GM19043 (cell line): Measurements from ENCODE around the gene KLF13.
A peak's percentile ranks its signal among the peaks of the same experiment; 100 is the strongest.

Source experiments
- ATAC-seq: cut with Tn5 transposase; IDR thresholded peaks from one replicate; pipeline ENCODE4 v1.9.1; 2021; ENCODE audit warnings: low read depth; ENCODE audit not compliant: unreplicated experiment

Gene KLF13

DNA sequence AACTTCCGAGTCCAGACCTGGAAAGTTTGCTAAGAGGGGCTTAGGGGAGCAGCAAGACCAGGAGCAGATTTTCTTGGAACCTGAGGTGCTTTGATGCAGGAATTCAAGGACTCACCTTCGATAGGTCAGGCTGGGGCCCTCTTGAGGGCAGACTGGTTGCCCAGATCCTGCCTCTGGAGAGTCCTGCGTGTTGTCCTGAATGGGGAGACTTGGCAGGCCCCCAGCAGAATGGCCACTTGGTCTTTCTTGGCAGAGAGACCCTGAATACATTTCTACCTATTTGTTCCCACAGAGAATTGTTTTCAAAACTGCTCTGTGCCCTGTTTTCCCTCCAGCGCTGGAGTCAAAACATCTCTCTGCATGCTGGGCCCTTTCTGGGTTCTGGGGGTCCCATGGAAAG is 4.2 kb downstream of the KLF13 start:
- no peak for ATAC-seq

DNA sequence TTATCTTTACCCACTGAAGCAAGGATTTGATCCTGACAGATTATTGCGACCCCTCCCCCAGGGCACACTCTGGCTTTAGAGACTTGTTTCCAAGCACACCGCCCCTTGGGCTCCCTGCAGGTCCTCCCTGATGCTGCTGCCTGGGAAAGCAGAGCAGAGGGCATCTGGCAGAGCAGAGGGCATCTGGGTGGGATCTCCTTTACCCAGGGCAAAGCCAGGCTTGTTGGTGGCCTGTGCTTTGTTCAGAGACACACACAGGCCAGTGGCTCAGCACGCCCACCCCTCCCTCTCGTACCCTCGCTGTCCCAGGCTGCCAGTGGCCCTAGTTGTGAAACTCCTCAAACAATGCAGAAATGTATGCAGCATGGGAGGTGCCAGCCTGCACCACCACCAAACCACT is 4.8 kb downstream of the KLF13 start:
- ATAC-seq: no peak

DNA sequence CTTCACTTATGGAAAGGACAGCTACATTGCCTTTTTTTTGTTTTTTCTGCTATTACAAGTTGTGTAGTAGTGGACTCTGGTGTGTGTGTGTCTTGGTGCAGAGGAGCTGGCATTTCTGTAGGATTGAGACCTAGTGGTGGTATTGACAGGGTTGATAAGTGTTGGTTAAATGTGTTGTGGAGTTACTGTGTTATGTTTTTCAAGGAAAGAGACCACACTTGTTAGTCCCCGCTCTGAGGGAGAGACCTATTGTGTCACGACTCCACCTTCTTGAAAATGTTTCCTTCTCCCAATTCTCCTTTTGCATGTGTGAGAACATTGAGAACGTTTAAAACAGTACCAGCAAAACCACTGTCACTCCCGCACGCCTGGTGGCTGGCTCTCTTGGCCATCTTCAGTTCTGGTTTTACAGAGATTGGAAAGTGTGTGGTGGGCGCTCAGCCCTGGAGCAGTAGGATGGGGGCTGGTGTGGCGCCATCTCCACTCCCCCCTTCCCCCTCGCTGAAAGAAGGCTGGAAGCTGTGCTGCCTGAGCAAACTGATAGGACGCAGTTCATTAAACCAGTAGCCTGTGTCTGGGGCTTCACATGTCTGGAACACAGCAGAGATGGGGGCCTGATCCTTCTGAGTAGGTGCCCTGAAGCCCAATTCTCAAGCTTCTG is 5.5 kb downstream of the KLF13 start:
- no peak for ATAC-seq

DNA sequence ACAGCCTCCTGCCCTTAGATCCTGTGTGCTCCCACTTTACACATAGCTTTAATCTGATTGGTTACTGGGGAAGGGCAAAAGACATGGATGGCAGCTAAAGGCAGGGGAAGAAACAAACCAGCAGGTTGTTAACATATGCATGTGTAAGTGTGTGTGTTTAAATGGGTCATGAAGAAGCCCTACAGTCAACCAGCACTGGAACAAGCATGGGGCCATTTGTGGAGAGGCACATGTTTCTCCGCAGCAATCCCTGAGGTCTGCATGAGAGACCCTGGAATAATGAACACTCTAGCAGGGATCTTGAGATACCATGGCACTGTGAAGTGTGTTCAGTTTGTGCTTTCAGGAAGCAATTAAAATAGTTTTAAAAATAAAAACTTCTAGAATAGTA is 6.0 kb downstream of the KLF13 start:
- no peak for ATAC-seq

DNA sequence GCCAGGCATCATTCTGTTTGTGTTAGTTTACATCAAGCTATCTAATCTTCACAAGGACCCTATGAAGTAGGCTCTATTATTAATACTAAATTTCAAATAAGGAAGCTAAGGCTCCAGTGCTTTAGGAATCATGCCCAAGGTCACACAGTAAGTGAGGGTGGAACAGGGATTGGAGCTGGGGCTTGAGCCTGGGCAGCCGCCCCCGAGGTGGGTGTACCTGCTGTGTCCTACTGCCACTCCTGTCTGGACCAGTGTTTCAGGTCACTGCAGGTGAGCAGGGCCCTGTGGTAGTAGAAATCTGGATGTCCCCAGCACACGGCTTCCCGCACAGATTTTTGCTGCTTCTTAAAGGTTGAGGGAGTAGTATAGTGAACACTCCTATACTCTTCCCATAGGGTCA is 6.5 kb downstream of the KLF13 start:
- no peak for ATAC-seq

DNA sequence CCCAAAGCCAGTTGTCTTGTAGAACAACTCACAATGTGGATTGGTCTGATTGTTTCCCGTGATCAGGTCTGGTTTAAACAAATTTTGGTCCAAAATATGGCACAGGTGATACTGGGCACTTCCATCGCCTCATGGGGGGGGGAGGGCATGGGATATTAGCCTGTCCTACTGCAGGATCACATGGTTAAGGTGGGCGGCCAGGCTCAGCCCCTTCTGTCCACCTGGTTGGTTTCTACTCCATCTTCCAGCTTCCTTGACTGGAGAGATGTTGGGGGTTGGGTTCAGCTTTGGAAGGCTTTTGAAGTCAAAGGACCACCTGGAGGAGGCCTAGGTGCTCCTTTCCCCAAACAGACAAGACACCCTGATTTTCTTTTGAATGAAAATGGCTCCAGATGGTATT is 7.2 kb downstream of the KLF13 start:
- no peak for ATAC-seq

DNA sequence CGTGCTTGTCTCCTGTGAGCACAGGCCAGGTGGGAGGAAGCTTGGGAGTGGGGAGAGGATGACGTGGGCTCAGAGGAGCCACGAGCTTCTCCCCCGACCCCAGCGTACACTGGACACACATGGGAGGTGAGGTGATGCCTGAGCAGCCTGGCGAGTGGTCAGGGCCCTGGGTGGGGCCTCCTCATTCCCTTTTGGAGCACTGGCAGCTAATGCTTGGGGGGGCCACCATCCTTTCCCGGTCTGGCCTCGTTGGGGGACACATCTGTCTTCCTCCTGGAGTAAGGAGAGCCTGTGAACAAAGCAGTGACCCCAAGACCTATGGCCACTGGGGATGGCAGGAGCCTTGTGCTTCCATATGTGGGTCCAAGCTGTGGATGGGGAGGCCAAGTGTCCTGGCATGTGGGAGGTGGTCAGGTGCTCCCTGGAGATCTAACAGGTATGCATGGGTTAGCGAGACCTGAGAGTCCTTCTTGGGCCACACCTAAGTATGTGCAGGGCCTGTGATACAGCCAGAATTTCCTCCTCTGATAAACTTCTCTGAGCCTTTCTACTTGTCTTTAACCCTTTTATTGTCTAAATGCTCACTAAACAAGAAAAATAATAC is 9.5 kb downstream of the KLF13 start:
- no peak for ATAC-seq

DNA sequence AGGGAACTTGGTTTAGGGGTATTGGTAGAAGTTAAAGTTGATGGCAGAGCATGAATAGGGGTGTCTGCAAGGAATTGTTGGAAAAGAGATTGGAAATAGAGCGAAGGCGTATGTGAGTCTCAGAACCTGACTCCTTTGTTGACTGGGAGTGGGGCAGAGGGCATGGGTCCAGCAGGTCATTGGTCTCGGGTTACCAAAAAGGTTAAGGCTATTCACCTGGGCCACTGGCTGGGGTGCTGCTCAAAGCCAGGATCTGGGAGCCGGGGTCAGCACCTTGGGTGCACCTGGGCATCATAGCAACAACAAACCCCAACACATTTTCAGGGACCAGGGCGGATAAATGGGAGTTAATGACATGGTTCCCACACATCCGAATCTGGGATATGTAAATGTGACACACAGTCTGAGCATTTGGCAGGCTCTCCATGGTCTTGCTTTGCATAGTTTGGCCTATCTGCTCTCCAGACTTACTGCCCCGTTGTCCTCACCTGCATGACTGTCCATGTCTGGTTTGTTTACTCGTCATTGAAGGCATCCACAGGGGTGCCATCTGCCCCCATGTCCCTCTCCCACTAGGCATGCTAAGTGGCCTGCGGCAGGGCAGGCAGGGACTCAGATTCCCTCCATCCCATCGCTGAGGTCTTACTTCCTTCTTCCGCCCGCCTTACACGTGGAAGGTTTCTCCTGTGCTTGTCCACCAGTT is 10.1 kb downstream of the KLF13 start:
- ATAC-seq: no peak

DNA sequence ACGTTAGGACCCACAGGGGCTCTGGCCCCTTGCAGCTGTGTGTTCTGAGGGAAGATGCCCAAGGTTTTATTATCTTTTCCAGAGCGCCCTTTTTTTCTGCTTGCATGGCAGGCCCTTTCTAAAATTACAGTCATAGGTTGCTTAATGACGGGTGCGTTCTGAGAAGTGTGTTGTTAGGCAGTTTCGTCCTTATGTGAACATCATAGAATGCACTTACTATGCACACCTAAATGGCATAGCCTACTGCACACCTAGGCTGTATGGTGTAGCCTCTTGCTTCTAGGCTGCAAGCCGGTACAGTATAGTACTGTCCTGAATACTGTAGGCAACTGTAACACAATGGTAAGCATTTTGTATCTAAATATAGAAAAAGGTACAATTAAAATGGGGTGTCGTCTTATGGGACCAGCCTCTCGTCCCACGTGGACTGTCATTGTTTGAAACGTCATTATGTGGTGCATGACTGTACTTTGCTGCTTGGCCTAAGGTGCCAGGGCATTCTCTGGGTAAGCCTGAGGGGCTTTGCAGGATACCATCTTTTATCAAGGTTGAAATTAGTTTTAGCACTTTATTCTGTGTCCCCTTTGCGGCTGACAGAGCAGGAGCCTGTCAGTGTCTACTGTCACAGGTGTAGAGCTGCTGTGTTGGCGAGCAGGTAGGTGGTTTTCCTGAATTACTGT is 10.9 kb downstream of the KLF13 start:
- ATAC-seq: no peak

DNA sequence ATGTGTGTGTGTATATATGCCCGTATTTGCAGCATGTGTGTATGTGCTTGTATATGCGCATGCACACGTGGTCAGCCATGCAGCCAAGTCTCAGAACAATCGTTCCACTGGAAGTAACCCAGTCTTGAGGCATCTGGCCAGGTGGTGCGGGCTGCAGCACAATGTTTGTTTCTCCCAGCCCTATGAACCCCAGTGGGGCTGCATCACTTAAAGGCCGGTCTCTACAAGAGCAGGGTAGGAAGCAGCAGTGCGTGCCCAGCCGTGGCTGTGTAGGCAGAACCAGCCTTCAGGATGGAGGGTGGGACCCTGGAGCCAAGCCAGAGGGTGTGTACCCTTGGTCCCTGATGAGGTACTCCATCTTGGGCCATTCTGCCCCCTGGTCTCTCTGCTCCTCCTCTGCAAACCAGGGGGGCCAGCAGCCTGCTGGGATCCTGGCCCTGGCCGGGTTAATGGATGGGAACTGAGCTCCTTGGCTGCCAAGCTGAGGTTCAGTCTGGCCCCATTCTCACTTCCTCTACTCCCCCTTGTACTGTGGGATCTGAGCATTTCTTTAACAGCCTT is 11.8 kb downstream of the KLF13 start:
- ATAC-seq: peak; percentile 57

DNA sequence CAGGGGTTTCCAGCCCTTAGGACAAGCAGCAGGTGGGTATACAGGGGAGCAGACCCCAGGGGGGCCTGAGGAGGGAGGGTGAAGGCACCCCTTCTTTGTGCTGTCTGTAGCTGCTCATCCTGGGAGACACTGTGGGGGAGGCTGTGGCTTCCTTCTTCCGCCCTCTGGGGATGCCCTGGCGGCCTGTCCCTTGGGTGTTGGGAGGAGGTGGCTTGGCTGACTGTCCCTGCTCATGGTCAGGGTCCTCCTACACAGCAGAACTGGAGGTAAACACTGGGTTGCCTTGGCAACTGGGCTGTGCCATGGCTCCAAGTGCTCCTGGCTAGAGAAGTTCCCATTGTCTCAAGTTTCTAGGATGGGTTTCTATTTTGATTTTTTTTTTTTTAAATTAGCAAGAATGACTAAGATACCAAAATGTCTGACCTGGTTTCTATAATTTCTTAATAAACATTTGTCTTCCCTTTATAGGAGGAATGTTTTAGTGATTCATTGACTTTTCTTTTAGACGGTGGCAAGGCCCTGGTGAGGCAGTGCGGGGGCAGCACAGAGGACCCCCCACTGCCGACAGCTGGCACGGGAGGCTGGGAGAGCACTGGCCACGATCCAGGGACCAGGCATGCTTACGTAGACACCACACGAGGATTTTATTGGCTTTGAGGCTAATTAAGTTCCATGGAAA is 12.4 kb downstream of the KLF13 start:
- ATAC-seq: peak; percentile 36

DNA sequence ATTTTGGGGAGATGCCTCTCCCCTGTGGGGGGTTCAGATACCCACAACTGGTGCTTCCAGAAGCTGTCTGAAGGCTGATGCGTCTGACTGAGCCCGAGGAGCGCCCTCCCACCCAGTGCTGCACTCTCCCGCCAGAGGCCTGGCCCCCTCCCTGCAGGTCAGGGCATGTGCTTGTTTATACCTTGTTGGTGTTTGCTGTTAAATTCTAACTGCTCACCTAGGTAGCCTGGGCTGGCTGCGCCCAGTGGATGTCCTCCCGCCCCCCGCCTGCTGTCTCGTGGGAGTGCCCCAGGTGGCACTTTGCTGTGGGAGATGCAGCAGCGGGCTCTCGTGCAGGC is 12.9 kb downstream of the KLF13 start:
- no peak for ATAC-seq

DNA sequence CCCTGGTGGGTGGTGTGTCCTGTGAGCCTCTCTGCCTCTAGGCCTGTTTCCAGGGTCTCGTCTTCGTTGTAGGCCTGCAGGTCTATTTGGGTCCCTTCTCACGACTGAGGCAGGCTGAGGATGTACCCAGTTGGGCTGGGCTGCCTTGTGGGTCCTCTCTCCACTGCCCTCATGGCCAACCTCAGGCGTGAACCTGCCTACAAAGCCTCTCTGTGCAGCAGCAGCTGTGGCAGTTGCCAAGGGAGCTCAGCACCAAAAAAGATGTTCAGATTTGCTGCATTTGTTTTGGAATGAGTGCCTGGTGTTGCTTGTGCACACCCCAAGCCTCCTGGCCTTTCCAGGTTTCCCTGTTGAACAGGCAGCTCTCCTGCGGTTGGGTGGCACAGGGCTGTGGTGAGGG is 13.4 kb downstream of the KLF13 start:
- ATAC-seq: no peak

DNA sequence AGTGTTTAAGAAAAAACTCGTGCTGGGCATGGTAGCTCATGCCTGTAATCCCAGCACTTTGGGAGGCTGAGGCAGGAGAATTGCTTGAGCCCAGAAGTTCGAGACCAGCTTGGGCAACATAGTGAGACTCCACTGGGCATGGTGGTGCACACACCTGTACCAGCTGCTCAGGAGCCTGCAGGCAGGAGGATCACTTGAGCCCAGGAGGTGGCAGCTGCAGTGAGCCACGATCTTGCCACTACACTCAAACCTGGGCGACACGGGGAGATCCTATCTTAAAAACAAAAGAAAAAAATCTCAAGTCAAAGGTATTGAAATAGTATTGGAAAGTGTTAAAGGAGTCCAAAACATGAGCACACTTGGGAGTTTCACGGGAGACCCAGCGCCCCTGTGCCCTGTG is 14.0 kb downstream of the KLF13 start:
- ATAC-seq: no peak

DNA sequence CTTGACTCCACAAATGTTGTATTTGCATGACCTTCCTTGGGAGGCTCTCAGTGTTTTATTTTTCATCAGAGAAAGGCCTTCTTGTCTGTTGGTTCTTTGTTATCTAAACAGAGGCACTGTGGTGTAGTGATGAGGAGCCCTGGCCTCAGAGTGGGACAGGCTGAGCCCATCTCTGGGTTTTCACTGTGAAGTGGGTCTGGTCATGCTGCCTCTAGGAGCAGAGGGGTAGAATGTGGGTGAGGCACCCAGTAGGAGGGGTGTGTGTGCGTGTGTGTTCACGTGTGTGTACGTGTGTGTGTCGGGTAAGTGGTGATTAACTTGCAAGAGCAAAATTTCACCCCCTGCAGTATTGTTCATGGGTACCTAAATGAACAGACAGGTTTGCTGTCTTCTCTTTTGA is 14.4 kb downstream of the KLF13 start:
- no peak for ATAC-seq

DNA sequence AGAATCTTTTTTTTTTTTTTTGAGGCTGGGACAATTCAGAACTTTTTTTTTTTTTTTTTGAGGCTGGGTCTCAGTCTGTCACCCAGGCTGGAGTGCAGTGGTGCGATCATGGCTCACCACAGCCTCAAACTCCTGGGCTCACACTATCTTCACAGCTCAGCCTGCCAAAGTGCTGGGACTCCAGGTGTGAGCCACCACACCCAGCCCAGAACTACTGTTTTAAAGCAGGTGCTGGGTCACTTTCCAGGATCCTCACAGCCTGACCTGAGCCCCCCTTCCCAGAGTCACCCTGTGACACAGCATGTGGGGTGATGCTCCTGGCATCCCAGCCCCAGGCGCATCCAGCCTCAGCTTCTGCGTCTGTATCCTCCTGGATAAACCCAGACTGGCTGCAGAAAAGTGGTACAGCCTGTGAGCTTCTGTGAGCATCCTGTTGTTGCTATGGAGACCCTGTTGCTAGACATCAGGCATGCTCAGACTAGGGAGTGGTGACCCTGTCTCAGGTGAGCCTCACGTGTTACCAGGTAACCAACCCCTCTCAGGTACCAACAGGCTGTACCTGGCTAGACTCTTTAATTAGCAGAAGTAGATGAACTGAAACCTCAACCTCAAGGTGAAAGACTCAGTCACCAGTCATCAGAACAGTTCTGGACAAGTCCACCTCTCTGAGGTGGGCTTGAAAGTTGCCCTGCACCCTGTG is 15.0 kb downstream of the KLF13 start:
- ATAC-seq: no peak

DNA sequence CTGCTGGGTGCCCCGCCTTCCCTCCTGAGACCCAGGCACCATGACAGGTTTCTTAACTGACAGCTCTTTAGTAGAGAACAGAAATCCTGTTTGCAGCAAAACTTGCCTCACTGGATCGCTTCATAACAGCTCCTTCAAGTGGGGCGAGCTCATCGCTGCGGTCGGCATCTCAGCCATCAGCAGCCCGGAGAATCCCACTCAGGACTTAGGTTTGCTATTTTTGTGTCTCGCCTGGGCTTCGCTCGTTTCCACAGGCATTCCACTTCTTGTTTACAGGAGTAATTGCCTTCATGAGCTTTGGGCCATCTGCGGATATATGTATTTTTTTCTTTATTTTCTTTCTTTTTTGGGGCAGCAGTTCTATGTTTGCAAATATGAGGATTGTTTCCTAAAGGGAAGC is 15.7 kb downstream of the KLF13 start:
- ATAC-seq: no peak

DNA sequence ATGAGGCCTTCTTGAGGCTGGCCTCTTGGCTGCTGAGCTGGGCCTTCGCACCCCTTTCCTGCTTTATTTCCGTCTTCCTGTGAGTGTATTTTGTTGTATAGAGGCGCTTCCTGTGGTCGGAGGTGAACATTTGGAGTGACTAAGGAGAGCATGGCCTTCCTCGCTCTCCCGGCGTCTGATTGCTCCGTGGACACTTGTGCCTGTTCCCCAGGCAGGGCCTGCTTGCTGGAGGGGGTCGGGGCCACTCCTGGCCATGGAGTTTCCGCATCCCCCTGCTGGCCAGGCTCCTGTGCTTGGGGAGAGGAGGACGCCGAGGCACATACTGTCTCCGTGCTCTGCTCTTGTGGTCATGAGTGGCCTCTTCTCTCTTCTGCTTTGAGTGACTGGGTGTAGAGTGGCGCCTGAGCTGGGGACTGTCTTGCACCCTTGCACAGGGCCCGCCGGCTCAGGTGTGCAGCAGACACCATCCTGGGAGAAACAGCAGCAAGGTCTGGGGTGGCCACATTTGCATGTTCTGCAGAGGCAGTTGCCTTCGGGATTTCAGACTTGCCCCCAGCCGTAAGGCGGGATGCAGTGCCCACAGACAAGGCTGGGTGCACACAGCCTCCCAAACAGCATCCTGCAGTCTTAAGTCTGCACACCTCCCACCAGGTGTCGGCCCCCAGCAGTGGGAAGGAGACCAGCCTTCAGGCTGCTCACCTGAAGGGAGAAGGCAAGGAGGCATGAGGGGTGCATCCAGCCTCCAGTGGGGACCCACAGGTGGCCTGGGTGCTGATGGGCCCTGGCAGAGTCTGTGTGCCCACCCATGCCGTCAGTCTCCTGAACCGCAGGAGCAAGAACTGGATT is 16.4 kb downstream of the KLF13 start:
- no peak for ATAC-seq

DNA sequence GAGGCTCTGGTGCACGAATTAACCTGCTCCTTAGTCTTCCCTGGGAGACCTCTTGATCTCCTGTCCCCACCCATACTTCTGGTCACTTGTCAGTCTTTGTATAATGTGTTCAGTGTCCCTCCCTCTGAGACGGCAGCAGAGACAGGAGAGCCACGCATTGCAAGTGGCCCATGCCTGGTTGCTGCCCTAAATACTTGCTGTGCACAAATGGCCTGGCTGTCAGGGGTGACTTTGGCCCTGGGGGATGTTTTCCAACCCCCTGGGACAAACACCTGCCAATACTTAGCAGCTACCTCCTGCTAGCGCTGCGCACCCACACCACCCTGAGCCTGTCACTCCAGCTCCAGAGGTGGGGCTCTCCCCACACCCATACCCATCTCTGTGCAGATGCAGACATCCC is 17.2 kb downstream of the KLF13 start:
- no peak for ATAC-seq
